Measurements from ENCODE around the gene CEP112. TPM values are rescaled to one million over a fixed set of nuclear protein-coding genes. Genes with fewer than 3 reads are reported as not detected.

CEP112 gene
- total and polyA plus RNA-seq, 10 of the 15 experiments (the other 5 are each of a cell fraction or from before 2014, with no cell fraction given) = 0.11 to 3.8 (median 0.32) TPM; not detected in 1

DNA sequence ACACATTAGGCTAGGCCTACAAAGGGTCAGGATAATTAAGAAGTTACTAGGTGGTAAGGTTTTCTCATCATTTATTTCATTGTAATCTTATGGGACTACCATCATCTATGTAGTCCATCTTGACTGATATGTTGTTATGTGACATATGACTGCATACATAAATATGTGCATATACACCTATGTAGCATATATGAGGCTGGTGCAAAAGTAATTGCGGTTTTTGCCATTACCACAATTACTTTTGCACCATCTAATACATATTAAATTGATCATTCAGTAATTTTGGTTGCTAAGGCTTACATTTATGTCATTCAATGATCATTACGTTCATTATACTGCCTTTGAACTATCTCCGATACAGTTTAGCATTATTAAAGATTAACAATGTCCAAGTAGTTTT, 462.7 kb downstream of the CEP112 start:
- Histone ChIP-seq H3K9me3 (replicated peaks; ENCODE audit: control insufficient read depth, insufficient read depth, low read length) (no peaks in the 10 kb centered on the region), H3K79me2 (ENCODE audit: control insufficient read depth, insufficient read depth, low read length) (no peaks in the 10 kb centered on the region), H3K4me3 (no peak overlapping the region), H3K4me2 (ENCODE audit: control insufficient read depth, insufficient read depth) (no peak overlapping the region), H3K4me1 (ENCODE audit: control insufficient read depth, insufficient read depth, low read length) (no peaks in the 10 kb centered on the region), H3K27me3 (replicated peaks in 1 of 2; ENCODE audit: control insufficient read depth in 2 of 2, insufficient read depth in 2 of 2, low read length in 1 of 2) (no peaks in the 10 kb centered on the region), H3K9ac (ENCODE audit: control insufficient read depth, insufficient read depth, low read length) (no peak overlapping the region), H4K20me1 (ENCODE audit: control insufficient read depth, insufficient read depth) (no peaks in the 10 kb centered on the region), H3K36me3 (ENCODE audit: control insufficient read depth in 2 of 2, insufficient read depth in 2 of 2, low read length in 1 of 2) (no peaks in the 10 kb centered on the region), H3K27ac (ENCODE audit: control insufficient read depth, insufficient read depth) (no peak overlapping the region), H2AFZ (ENCODE audit: control insufficient read depth, low read depth, low read length) (no peak overlapping the region)
- intact Hi-C loops (cut with micrococcal nuclease; ENCODE audit: unreplicated experiment) (no loop called here), in situ Hi-C loops (cut with MboI) (no loop called here)
- ChIA-PET POLR2A (no interaction called here), RAD21 (ENCODE audit: unreplicated experiment) (interaction anchor here (1.4 kb wide), 1 partner anchor 55 kb away, joined by 3 read pairs; no protein-coding TSS in a partner anchor), SMC1A (ENCODE audit: uncharacterized antibody, unreplicated experiment) (interaction anchor here (0.7 to 1.8 kb wide), 6 partner anchors 11 to 72 kb away, joined by 3 to 8 read pairs (median 4); no protein-coding TSS in a partner anchor), CTCF (interaction anchor here (1.2 to 1.4 kb wide), 2 partner anchors 10 to 67 kb away, joined by 3 to 4 read pairs; no protein-coding TSS in a partner anchor)
- WGBS (ENCODE audit: insufficient coverage, insufficient replicate concordance, low lambda C conversion rate, missing lambda C conversion rate) = 37% methylated on average over 3 of the region's 3 CpGs
- FAIRE-seq (no peak), DNase-seq (ENCODE audit: low read depth, low spot score) (no peak), ATAC-seq (no peak)
- BruUV-seq (replicated peaks) = no TSS peak
- TF ChIP-seq EZH2 (IDR thresholded peaks at IDR 0.05; ENCODE audit: borderline replicate concordance, control insufficient read depth, low read depth, low read length) = no peak
- TF ChIP-seq ATF7 (IDR thresholded peaks at IDR 0.05; ENCODE audit: low read depth) = no peak
- TF ChIP-seq, protein P1, sequence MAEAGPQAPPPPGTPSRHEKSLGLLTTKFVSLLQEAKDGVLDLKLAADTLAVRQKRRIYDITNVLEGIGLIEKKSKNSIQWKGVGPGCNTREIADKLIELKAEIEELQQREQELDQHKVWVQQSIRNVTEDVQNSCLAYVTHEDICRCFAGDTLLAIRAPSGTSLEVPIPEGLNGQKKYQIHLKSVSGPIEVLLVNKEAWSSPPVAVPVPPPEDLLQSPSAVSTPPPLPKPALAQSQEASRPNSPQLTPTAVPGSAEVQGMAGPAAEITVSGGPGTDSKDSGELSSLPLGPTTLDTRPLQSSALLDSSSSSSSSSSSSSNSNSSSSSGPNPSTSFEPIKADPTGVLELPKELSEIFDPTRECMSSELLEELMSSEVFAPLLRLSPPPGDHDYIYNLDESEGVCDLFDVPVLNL (IDR thresholded peaks at IDR 0.05; ENCODE audit: low read depth, low read length) = no peak
- TF ChIP-seq RBBP5 (conservative IDR thresholded peaks at IDR 0.05) = no peak
- no peak for TF ChIP-seq SUPT20H (IDR thresholded peaks at IDR 0.05; ENCODE audit: borderline replicate concordance, control insufficient read depth, low read depth, low read length)
- TF ChIP-seq, protein P2, sequence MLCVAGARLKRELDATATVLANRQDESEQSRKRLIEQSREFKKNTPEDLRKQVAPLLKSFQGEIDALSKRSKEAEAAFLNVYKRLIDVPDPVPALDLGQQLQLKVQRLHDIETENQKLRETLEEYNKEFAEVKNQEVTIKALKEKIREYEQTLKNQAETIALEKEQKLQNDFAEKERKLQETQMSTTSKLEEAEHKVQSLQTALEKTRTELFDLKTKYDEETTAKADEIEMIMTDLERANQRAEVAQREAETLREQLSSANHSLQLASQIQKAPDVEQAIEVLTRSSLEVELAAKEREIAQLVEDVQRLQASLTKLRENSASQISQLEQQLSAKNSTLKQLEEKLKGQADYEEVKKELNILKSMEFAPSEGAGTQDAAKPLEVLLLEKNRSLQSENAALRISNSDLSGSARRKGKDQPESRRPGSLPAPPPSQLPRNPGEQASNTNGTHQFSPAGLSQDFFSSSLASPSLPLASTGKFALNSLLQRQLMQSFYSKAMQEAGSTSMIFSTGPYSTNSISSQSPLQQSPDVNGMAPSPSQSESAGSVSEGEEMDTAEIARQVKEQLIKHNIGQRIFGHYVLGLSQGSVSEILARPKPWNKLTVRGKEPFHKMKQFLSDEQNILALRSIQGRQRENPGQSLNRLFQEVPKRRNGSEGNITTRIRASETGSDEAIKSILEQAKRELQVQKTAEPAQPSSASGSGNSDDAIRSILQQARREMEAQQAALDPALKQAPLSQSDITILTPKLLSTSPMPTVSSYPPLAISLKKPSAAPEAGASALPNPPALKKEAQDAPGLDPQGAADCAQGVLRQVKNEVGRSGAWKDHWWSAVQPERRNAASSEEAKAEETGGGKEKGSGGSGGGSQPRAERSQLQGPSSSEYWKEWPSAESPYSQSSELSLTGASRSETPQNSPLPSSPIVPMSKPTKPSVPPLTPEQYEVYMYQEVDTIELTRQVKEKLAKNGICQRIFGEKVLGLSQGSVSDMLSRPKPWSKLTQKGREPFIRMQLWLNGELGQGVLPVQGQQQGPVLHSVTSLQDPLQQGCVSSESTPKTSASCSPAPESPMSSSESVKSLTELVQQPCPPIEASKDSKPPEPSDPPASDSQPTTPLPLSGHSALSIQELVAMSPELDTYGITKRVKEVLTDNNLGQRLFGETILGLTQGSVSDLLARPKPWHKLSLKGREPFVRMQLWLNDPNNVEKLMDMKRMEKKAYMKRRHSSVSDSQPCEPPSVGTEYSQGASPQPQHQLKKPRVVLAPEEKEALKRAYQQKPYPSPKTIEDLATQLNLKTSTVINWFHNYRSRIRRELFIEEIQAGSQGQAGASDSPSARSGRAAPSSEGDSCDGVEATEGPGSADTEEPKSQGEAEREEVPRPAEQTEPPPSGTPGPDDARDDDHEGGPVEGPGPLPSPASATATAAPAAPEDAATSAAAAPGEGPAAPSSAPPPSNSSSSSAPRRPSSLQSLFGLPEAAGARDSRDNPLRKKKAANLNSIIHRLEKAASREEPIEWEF (IDR thresholded peaks at IDR 0.05; ENCODE audit: insufficient replicate concordance, low read depth, low read length) = no peak
- TF ChIP-seq, protein P3, sequence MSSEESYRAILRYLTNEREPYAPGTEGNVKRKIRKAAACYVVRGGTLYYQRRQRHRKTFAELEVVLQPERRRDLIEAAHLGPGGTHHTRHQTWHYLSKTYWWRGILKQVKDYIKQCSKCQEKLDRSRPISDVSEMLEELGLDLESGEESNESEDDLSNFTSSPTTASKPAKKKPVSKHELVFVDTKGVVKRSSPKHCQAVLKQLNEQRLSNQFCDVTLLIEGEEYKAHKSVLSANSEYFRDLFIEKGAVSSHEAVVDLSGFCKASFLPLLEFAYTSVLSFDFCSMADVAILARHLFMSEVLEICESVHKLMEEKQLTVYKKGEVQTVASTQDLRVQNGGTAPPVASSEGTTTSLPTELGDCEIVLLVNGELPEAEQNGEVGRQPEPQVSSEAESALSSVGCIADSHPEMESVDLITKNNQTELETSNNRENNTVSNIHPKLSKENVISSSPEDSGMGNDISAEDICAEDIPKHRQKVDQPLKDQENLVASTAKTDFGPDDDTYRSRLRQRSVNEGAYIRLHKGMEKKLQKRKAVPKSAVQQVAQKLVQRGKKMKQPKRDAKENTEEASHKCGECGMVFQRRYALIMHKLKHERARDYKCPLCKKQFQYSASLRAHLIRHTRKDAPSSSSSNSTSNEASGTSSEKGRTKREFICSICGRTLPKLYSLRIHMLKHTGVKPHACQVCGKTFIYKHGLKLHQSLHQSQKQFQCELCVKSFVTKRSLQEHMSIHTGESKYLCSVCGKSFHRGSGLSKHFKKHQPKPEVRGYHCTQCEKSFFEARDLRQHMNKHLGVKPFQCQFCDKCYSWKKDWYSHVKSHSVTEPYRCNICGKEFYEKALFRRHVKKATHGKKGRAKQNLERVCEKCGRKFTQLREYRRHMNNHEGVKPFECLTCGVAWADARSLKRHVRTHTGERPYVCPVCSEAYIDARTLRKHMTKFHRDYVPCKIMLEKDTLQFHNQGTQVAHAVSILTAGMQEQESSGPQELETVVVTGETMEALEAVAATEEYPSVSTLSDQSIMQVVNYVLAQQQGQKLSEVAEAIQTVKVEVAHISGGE (CRISPR knock-in tag; IDR thresholded peaks at IDR 0.05) = no peak
- TF ChIP-seq JUND (IDR thresholded peaks at IDR 0.05; ENCODE audit: low read depth, low read length) = no peak
- TF ChIP-seq CHD4 (IDR thresholded peaks at IDR 0.05) = no peak
- no peak for TF ChIP-seq SMAD5 (IDR thresholded peaks at IDR 0.05; ENCODE audit: low read depth)
- TF ChIP-seq BRCA1 (IDR thresholded peaks at IDR 0.05; ENCODE audit: low read depth, low read length) = no peak
- TF ChIP-seq STAT3 (IDR thresholded peaks at IDR 0.05; ENCODE audit: low read depth, low read length) = no peak

Data from GM12878 (cell line).